K562 (cell line): ENCODE results near the gene PPM1F. TPM values are rescaled to one million over a fixed set of nuclear protein-coding genes. Genes with fewer than 3 reads are reported as not detected.

Experiments
- AFF4 ChIP-seq: sonication (generic); formaldehyde crosslinking; IDR thresholded peaks from 2 replicates; pipeline ENCODE4 v1.8.0; 2023; ENCODE audit warnings: mild to moderate bottlenecking, missing genetic modification reagents
- BDP1 ChIP-seq: IDR thresholded peaks from 3 replicates; pipeline ENCODE4 v1.6.1; 2011; ENCODE audit not compliant: insufficient read length, insufficient read depth
- BRCA1 ChIP-seq, 2 experiments: fragments of 450-650 bp in 1 of 2; sonication (generic) in 1 of 2; formaldehyde crosslinking in 1 of 2; IDR thresholded peaks; 2 replicates each; pipeline versions ENCODE4 v1.5.0 to v1.6.1; 2017 to 2020; ENCODE audit warnings: mild to moderate bottlenecking in 1 of 2, missing genetic modification reagents in 1 of 2
- FIP1L1 ChIP-seq: fragments of 200-400 bp; formaldehyde crosslinking; IDR thresholded peaks from 2 replicates; pipeline ENCODE4 v1.6.1; 2018; ENCODE audit warnings: mild to moderate bottlenecking, low read depth, low read length; ENCODE audit not compliant: poor library complexity, severe bottlenecking
- GTF2F1 ChIP-seq: IDR thresholded peaks from 2 replicates; pipeline ENCODE4 v1.6.1; 2011; ENCODE audit warnings: low read depth, low read length, improper control_type of control experiment
- HDGF ChIP-seq: fragments of 450-650 bp; IDR thresholded peaks from 2 replicates; pipeline ENCODE4 v1.6.1; 2016
- IRF2 ChIP-seq: sonication (generic); formaldehyde crosslinking; IDR thresholded peaks from 2 replicates; pipeline ENCODE4 v1.8.1; 2022; ENCODE audit warnings: mild to moderate bottlenecking, missing genetic modification reagents
- NR2F6 ChIP-seq: fragments of 450-650 bp; formaldehyde crosslinking; IDR thresholded peaks from 2 replicates; pipeline ENCODE4 v1.4.0; 2020; ENCODE audit warnings: mild to moderate bottlenecking
- RBBP5 ChIP-seq: fragments of 200-600 bp; sonication (generic); IDR thresholded peaks from 2 replicates; pipeline ENCODE4 v1.6.1; 2012; ENCODE audit warnings: borderline replicate concordance, mild to moderate bottlenecking, low read length, control low read depth, inconsistent platforms; ENCODE audit not compliant: insufficient read depth, poor library complexity, severe bottlenecking
- RBM39 ChIP-seq: fragments of 200-400 bp; formaldehyde crosslinking; optimal IDR thresholded peaks from 2 replicates; pipeline ENCODE3; 2018; ENCODE audit warnings: low read depth, low read length
- RREB1 ChIP-seq: fragments of 250-450 bp; sonication (Bioruptor Pico); IDR thresholded peaks from 2 replicates; pipeline ENCODE4 v1.4.0; 2020
- SREBF1 ChIP-seq: fragments of 150-350 bp; IDR thresholded peaks from 2 replicates; pipeline ENCODE4 v1.6.1; 2014; ENCODE audit warnings: antibody characterized with exemption, low read depth, low read length, borderline replicate concordance
- SRSF1 ChIP-seq: fragments of 200-400 bp; formaldehyde crosslinking; IDR thresholded peaks from 2 replicates; pipeline ENCODE4 v1.6.1; 2017; ENCODE audit warnings: mild to moderate bottlenecking, low read depth, low read length, moderate library complexity
- TAF15 ChIP-seq: fragments of 200-400 bp; formaldehyde crosslinking; IDR thresholded peaks from 2 replicates; pipeline ENCODE4 v1.6.1; 2017; ENCODE audit warnings: mild to moderate bottlenecking, low read depth, low read length, moderate library complexity
- TBL1XR1 ChIP-seq, 2 experiments: IDR thresholded peaks; 2 replicates each; pipeline ENCODE4 v1.6.1; 2012; ENCODE audit warnings: improper control_type of control experiment in 2 of 2, low read length in 2 of 2, mild to moderate bottlenecking in 1 of 2
- ZNF57 ChIP-seq: fragments of 450-650 bp; formaldehyde crosslinking; IDR thresholded peaks from 2 replicates; pipeline ENCODE4 v1.4.0; 2020; ENCODE audit warnings: mild to moderate bottlenecking, moderate library complexity
- ZNF79 ChIP-seq: fragments of 250-450 bp; sonication (Bioruptor Pico); IDR thresholded peaks from 2 replicates; pipeline ENCODE4 v1.4.0; 2020; ENCODE audit warnings: low read depth, mild to moderate bottlenecking, moderate library complexity
- polyA plus RNA-seq, 8 experiments: library from polyadenylated mRNA; depleted of rRNA in 4 of 8; stranded (reverse) in 5 of 8; unstranded in 3 of 8; fragments of >200 nt; fragmentation: Nextera tagmentation in 2 of 8; fragmentation: Illumina TruSeq in 1 of 8; extraction: Ambion mirVana in 2 of 8; extraction: Trizol in 1 of 8; gene quantifications; 2 replicates each; pipeline versions ENCODE4 v1.2.1 to v1.2.3, GENCODE V29; 2011 to 2014; ENCODE audit warnings: inconsistent platforms in 1 of 8, missing spikeins in 1 of 8
- total RNA-seq, 7 experiments: library from RNA; depleted of rRNA in 6 of 7; stranded (reverse); fragments of >200 nt in 6 of 7; fragmentation: Illumina TruSeq in 2 of 7; extraction: Trizol in 2 of 7; gene quantifications; 2 replicates each; pipeline versions ENCODE4 v1.2.1 to v1.2.3, GENCODE V29; 2011 to 2021; ENCODE audit warnings: low replicate concordance in 1 of 7

PPM1F gene
- total and polyA plus RNA-seq, 9 of the 15 experiments (the other 6 are each of a cell fraction or from before 2014, with no cell fraction given) = 2.1 to 159 (median 64.0) TPM

- no peak for TF ChIP-seq BDP1
- no peak for TF ChIP-seq FIP1L1
- peak; percentile 37; the same call in 1 of the 2 replicates for TF ChIP-seq RREB1 (CRISPR knock-in tag)
- TF ChIP-seq RBM39 = peak; percentile 82
- TF ChIP-seq TBL1XR1 (IDR thresholded peaks at IDR 0.05; ENCODE audit: low read length in 2 of 2) = 0 out of 4 replicates have a peak, but pooled peaks of 1 of the 2 experiments have one; percentile 27
- TF ChIP-seq AFF4 (CRISPR knock-in tag) = no peak
- TF ChIP-seq ZNF57 = peak; percentile 76; the same call in 1 of the 2 replicates
- TF ChIP-seq NR2F6 (CRISPR knock-in tag) = peak; percentile 79; the same call in 1 of the 2 replicates
- 0 out of 2 replicates have a peak, but pooled peaks have one; percentile 67 for TF ChIP-seq TAF15
- TF ChIP-seq SRSF1 = no peak
- TF ChIP-seq IRF2 = peak; percentile 13; the same call in 1 of the 2 replicates
- peak; percentile 45 for TF ChIP-seq RBBP5
- TF ChIP-seq SREBF1 = 0 out of 2 replicates have a peak, but pooled peaks have one; percentile 26
- no peak for TF ChIP-seq GTF2F1
- no peak for TF ChIP-seq ZNF79 (CRISPR knock-in tag)
- TF ChIP-seq BRCA1 (IDR thresholded peaks at IDR 0.05) = no peak
- TF ChIP-seq BRCA1 (CRISPR knock-in tag; IDR thresholded peaks at IDR 0.05) = peak; percentile 66; the same call in 1 of the 2 replicates
- TF ChIP-seq HDGF = no peak
Measured at GRCh38 chr22:21970800-21971617, 18.4 kb upstream of the PPM1F start (continued).
